Muscle of back (tissue), 13 donors: ENCODE data around the gene COMMD4. TPM values are rescaled to one million over a fixed set of nuclear protein-coding genes. Genes with fewer than 3 reads are reported as not detected.
"Not testable (repeated sequence)": the region's sequence is repeated elsewhere in the genome, so short reads cannot be mapped to it uniquely, and the experiment has no call there.

Experiments
- DNase-seq, 3 donors: peaks; one replicate each; pipeline versions ENCODE4 v3.0.0 to v3.0.0-alpha.2; 2013
- long read RNA-seq, 9 donors: transcript quantifications; one replicate each; lab custom pipeline, GENCODE V29; 2026
- polyA plus RNA-seq, 10 donors: library from polyadenylated mRNA; unstranded; fragments of 120-200 nt; gene quantifications; one replicate each; pipeline ENCODE4 v1.2.1, GENCODE V29; 2013; ENCODE audit not compliant: insufficient read length in 10 of 10

COMMD4 gene
- 10 to 100 TPM; 33.4 to 65.0 (median 41.2) TPM for polyA plus RNA-seq
- long read RNA-seq, donor 1, full-length matches to known transcripts, result 14 of 21 reads
- long read RNA-seq, donor 1, partial matches to known transcripts, result 7 of 21 reads
- long read RNA-seq, donor 1, other reads (novel, unspliced or antisense), result 0 of 21 reads
- long read RNA-seq, donor 2, full-length matches to known transcripts, result 14 of 14 reads
- long read RNA-seq, donor 2, partial matches to known transcripts, result 0 of 14 reads
- long read RNA-seq, donor 2, other reads (novel, unspliced or antisense), result 0 of 14 reads
- long read RNA-seq, donor 3, full-length matches to known transcripts, result 1 of 1 reads
- long read RNA-seq, donor 3, partial matches to known transcripts, result 0 of 1 reads
- long read RNA-seq, donor 3, other reads (novel, unspliced or antisense), result 0 of 1 reads
- long read RNA-seq, donor 4, full-length matches to known transcripts, result 13 of 13 reads
- long read RNA-seq, donor 4, partial matches to known transcripts, result 0 of 13 reads
- long read RNA-seq, donor 4, other reads (novel, unspliced or antisense), result 0 of 13 reads
- long read RNA-seq, donor 5, full-length matches to known transcripts, result 25 of 25 reads
- long read RNA-seq, donor 5, partial matches to known transcripts, result 0 of 25 reads
- long read RNA-seq, donor 5, other reads (novel, unspliced or antisense), result 0 of 25 reads
- long read RNA-seq, donor 6, full-length matches to known transcripts, result 11 of 11 reads
- long read RNA-seq, donor 6, partial matches to known transcripts, result 0 of 11 reads
- long read RNA-seq, donor 6, other reads (novel, unspliced or antisense), result 0 of 11 reads
- long read RNA-seq, donor 7, full-length matches to known transcripts, result 16 of 24 reads
- long read RNA-seq, donor 7, partial matches to known transcripts, result 8 of 24 reads
- long read RNA-seq, donor 7, other reads (novel, unspliced or antisense), result 0 of 24 reads
- long read RNA-seq, donor 8, full-length matches to known transcripts, result 19 of 27 reads
- long read RNA-seq, donor 8, partial matches to known transcripts, result 8 of 27 reads
- long read RNA-seq, donor 8, other reads (novel, unspliced or antisense), result 0 of 27 reads
- long read RNA-seq, donor 9, partial matches to known transcripts, result 0 of 1 reads
- long read RNA-seq, donor 9, other reads (novel, unspliced or antisense), result 0 of 1 reads

DNA sequence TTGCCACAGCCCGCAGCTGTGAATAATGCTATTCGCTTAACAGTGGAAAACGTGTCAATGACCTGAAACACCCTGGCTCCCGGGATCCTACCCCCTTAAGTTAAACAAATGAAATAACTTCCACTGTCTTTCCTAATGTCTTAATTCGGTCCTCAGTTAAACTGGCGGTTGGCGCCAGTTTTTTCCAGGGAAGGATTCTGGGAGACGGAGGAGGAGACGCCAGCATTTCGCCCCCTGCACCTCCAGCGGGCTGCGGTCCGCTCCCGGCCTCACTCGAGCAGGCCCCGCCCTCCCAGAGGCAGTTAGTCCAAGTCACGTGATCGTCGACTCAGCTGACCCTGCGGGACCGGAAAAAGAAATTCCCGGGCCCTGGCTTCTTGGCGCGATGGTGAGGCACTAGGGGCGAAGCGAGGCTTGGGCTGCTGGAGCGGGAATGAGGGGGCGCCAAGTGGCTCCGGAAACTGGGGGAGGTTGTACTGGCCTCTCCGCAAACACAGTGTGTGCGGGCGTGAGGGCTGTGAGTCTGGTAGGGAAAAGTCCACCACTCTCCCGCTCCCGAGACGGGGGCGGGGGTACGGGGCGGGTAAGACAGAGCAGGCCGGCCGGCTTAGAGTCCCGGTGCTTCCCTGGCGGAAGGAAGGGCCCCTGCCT, at the start of gene COMMD4:
Gene COMMD4 (plus strand): TSS at position 359 of the 651 bp plus-strand sequence. CDS start 27 bp downstream, at position 386.
- peak; percentile 94 to 97 (median 96) for DNase-seq

DNA sequence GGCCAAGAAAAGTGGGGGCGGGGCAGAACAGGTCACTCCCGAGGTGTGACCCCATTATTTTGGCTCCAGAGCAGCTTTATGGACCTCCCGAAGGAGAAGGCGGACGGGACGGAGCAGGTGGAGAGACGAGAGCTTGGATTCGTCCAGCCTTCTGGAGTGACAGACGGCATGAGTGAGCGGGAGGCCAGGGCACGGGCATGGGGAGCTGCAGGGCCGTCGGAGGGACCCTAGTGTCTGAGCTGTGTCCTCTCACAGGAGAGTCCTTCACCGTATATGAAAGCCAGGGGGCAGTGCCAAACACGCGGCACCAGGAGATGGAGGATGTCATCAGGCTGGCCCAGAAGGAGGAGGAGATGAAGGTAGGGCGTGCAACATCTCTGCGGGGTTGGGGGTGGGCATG, 42.2 kb upstream of the COMMD4 start:
- not testable (repeated sequence) for DNase-seq

DNA sequence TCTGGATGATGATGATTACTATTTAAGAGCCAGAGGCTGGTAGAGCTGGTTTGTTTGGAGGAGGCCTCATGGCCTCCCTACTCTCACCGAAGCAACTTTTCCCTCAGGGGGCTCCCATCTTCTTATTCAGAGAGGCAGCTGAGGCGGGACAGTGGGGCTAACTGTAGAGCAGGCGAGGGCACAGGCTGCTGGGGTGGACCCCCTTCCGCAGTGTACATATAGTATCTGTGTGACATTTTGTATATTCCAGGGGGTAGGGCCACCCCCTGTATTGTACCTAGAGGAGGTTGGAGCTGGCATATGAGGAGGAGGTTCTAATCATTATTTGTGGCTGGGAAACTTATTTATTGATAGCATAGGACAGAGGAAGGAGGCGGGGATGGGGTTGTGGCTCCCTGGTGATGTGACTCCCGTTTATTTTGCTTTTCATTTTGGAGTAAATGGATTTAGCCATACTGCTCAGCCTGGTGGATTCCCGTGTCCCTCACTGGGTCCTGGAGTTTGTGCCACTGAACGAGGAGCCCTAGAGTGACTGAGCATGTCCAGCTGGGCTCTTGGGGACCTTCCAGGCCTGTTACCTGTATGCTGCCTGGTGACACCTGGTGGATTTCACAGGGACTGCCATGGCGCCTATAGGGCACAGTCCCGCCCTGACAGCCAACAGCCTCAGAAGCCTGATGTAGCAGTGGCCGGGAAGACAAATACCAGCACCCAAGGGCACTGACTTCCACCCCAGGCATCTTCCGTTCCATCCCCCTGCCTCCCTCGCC, 37.1 kb upstream of the COMMD4 start:
- not testable (repeated sequence) for DNase-seq

DNA sequence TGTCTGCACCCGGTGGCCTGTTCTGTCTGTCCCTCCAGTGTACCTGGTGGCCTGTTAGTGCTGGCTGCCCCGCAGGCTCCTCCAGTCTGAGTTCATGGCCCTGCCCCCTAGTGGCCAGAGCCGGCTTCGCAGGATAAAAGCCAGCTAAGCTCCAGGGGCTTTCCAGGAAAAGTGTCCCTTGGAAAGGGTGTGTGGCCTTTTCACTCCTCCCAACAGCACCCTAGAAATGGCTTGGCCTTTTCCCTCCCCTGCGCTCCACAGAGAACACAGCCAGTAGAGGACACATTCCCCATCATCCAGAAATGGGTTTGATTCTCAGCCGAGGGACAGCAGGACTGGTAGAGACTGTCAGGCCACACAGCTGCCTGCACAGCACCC, 36.6 kb upstream of the COMMD4 start:
- not testable (repeated sequence) for DNase-seq

DNA sequence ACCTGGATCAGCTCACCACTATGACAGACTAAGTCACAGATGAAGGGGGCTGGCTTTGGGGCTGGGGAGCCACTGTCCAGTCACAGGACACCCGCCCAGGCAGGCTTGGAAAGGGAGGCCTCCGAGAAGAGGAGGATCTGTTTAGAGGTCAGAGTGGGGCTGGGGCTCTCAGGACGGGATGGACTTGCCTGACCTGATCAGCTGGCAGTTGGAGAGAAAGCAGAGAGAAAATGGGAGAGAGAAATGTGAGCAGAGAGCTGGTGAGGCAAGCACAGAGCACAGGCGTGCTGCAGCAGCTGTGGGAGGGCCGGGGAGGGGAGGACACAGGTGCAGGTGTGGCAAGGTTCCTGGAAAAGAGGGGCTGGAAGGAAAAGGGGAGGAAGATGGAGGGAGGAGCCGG, 35.8 kb upstream of the COMMD4 start:
- not testable (repeated sequence) for DNase-seq

DNA sequence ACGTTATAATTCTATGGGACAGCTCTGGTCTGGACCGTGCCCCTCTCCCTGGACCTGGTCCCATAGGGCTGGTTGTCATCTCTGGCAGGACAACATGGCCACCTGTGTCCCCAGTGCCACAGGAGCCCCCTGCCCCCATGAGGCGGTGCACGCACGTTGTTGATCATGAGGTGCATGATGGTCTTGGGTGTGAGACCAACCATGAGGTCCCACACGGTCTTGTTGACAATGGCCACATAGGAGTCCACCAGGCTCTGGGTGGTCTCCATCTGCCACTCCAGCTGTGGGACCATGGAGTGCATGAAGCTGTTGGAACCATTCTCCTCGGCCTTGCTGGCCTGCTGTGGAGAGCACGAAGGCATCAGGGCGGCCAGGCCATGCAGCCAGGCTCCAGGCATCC, 33.5 kb upstream of the COMMD4 start:
- DNase-seq, result no peak

DNA sequence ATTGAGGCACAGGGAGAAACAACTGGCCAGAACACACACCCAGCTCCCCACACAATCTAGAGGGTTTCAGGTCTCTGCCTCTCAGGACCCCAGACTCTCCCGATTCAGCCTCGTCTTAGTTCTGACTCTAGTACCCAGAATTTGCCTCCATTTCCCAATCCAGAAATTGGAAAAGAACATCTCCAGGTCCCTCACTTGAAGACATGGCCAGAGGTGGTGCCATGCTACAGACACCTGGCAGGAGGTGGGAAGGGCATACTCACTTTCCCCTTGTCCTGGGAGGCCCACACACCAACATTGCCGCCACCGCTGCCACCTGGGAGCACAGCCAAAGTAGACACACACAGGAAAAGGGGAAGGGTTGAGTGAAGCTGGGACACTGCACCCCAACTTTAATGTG, 33.1 kb upstream of the COMMD4 start:
- not testable (repeated sequence) for DNase-seq

DNA sequence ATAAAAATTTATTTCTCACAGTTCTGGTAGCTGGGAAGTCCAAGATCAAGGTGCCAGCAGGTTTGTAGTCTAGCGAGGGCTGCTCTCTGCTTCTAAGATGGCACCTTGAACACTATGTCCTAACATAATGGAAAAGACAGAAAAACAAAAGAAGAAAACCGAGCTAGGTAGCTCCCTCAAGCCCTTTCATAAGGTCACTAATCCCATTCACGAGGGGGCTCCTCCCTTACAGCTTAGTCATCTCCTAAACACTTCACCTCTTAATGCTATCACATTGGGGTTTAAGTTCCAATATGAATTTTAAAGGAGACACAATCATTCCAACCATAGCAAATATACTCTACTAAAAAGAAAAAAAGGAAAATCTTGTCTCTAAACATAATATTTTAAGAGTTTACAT, 29.7 kb upstream of the COMMD4 start:
- no peak for DNase-seq

DNA sequence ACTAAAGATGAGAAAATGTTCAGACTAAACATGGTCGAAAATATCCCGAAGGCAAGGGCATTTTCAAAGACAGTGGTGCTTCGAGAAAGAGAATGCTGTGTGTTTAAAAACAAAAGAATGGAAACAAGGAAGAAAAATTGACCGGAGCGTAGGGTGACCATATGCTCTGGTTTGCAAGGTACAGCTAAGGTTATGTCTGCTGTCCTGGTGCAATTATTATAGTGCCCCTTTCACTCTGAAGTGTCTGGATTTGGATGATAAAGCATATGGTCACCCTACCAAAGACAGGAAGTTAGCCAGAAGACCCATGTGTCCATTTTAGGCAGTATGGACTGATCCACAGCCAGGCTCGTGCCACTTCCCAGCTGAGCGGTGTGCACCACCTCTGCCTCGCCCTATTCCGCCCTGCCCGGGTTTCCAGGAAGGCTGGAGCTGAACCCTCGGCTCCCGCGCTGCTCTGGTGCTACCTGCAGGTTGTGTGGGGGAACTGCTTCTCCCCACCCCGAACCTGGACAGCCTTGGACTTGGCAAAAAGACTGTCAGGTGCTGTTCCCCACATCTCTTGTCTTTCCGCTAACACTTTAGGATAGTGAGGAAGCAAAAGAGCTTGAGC, 28.0 kb upstream of the COMMD4 start:
- peak in 1 of 3 donors; percentile 4 for DNase-seq

DNA sequence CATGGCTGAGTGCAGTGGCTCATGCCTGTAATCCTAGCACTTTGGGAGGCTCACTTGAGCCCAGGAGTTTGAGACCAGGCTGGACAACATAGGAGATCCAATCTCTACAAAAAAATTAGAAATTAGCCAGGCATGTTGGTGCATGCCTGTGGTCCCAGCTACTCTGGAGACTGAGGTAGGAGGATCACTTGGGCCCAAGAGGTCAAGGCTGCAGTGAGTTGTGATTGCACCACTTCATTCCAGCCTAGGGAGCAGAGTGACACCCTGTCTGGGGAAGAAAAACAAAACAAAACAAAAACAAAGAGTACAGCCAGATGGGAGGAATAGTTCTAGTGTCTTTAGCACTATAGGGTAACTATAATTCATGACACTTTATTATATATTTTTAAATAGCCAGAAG, 26.2 kb upstream of the COMMD4 start:
- no peak for DNase-seq

DNA sequence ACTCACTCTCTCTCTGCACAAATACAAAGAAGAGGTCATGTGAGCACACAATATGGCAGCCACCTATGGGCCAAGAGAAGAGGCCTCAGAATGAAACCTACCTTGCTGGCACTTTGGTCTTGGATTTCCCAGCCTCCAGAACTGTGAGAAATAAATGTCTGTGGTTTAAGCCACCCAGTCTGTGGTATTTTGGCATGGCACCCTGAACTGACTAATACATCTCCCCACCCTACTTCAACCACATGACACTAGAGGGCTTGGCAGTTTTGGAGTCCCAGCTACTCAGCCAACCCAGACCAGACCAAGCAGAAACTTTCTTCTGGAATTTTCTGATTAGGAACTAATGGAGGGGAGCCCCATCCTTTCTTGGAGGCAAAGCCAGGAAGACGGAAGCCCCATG, 23.3 kb upstream of the COMMD4 start:
- DNase-seq, result not testable (repeated sequence)

DNA sequence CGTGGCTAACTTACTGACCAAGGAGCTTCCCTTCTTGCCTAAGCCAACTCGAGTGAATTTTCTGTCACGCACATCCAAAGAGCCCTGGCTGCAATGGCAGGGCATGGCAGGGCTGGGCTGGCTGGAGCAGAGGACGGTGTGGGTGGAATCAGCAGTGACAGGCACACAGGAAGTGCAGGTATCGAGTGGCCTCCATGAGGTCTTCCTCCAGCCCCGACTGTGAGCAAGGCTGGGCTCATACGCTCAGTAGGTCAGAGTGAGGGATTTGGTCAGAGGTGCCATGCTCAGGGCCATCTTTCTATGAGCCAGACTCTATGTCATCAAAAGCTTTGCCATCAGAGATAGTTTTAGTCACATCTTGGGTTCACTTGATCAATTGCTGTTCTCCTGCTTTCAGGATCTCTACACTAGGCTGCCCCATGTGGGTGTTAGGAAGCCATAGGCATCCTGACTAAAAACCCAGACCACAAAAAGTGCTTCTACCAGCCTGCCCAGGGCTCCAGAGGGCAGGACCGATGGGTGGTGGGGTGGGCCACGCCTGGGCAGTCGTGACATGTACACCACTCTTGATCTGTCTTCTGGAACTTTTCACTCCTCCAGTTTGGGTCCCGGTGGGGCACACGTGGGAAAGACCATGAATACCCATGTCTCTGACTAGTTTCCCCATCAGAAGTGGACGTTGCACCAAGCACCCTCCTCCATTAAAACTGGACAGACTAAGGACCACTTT, 22.6 kb upstream of the COMMD4 start:
- DNase-seq, result no peak

DNA sequence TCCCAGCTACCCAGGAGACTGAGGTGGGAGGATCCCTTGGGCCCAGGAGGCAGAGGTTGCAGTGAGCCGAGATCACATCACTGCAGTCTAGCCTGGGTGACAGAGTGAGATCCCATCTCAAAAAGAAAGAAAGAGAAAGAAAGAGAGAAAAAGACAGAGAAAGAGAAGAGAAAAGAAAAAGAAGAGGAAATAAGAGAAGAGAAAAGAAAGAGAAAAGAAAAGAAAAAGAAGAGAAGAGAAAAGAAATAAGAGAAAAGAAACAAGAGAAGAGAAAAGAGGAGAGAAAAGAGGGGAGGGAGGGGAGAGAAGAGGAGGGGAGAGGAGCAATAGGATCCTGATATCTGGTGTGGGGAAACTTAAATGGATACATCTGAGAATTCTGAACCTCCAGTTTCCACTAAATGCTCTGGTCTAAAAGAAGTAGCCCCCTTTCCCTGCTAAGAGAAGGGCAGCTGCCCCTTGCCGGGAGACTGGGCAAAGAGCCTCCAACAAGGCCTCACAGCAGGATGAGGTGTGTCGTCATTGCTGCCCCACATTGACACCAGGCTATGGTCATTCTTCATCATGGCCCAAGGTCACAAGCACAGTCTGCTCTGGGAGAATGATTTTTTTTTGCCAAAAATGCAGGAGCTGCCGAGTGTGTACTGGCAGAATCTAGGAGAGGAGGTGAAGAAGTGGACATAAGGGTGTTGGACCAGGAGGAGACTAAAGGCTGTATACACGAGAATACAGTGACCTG, 21.1 kb upstream of the COMMD4 start:
- DNase-seq, result no peak

DNA sequence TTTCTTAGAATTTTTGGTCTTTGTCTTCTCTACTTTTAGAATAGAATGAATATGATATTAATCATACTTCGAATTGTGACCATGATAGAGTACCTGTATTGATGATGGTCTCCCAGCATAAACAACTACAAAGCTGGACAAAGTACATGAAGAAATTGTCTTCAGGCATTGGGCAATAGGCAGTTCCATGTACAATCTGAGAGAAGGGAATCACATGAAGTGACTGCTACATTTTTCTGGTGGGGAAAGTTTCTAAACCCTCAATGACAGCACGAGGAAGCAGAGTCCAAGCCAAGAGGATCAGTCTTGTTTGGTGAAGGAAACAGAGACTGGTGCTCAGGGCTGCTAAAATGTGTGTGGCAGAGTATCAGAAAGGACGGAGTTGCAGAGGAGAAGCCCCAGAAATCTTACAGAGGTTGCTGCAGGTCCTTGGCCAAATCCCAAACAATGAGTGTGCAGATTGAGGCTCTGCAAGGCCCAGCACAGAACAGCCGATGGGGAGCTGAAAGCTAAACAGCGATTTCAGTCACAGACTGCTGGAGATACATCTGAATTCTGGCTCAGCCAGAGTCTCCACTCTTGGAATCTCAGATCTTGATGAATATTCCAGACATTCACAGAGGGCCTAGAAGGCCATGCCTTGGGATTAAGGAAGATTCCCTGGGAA, 16.5 kb upstream of the COMMD4 start:
- DNase-seq, result not testable (repeated sequence)

DNA sequence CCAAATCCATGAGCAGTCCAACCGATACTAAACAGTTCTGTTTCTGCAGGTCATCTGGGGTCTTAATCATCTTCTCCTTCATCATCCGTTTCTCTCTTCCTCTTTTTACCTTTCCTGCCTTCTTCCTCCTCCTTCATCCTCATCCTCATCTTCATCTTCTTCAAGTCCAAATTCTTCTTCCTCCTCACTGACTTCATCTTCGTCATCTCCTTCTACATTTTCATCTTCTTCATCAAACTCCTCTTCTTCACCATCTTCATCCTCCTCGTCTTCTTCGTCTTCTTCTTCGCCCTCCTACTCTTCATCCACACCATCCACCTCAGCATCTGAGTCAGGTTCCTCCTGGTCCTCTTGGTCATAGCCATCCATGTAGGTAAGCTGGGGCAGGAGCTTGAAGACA, 14.2 kb upstream of the COMMD4 start:
- DNase-seq, result no peak

DNA sequence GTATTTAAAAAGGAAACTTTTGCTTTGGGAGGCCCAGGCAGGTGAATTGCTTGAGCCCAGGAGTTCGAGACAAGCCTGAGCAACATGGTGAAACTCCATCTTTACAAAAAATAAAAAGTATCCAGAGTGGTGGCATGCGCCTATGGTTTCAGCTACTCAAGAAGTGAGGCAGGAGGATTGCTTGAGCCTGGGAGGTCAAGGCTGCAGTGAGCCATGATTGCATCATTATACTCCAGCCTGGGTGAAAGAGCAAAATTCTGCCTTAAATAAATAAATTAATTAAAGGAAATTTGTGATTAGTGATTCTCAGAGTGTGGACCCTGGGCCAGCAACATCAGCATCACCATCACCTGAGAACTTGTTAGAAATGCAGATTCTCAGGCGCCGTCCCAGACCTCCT, 9.9 kb upstream of the COMMD4 start:
- no peak for DNase-seq

DNA sequence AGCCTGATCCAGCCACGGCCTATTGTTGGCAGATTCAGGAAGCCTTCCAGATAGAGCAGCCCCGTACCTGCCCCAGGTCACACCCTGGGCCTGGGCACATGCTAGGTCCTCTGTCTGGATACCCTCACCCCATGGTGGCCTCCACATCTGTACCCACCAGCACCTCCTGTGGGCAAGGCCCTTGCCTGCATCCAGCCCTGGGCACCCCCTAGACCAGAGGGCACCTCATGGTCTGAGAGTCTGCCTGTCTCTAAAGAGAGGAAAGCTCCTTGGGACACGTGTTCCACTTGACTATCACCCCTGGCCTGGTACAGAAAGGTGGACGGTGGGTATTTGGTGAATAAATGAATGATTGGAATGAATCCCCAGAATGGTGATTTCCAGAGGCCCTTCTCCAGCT, 8.9 kb upstream of the COMMD4 start:
- no peak for DNase-seq

DNA sequence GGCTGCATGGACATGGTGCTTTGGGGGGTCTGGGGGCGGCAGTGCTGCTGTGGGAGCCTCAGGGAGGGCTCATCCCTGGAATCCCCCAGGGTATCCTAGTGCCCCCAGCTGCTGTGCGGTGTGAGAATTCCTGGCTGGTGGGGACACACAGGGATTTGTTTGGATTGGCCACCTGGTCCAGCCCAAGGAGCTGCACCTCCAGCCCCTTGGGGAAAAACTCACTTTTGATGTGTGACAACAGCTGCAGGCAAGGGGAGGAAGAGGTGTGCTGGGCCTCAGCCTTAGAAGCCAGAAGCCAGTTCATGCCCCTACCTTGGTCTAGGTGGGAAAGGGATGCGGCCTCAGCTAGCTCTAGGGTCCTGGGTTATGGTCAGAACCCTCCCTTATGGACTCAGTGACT, 8.4 kb upstream of the COMMD4 start:
- DNase-seq, result no peak
